Measurements from ENCODE around the gene GGT7.

The GGT7 gene

GRCh38 chr20:34874094-34874654 lies 1.5 kb upstream of the GGT7 start:
- H3K4me1 Mint-ChIP-seq (ENCODE audit: low read depth) = peaks cover 60% of the 10 kb centered on the region
- peaks cover 1% of the 10 kb centered on the region for H3K36me3 Mint-ChIP-seq (ENCODE audit: low read depth)
- peak overlapping the region; percentile 80 for H3K27ac Mint-ChIP-seq
- no peaks in the 10 kb centered on the region for H3K9me3 Mint-ChIP-seq
- H3K27me3 Mint-ChIP-seq (ENCODE audit: low read depth) = no peaks in the 10 kb centered on the region
- peak overlapping the region; percentile 91 for H3K4me3 Mint-ChIP-seq

GRCh38 chr20:34873583-34874093 lies 982 bp upstream of the GGT7 start:
- H3K4me3 Mint-ChIP-seq = peak overlapping the region; percentile 91
- H3K9me3 Mint-ChIP-seq = no peaks in the 10 kb centered on the region
- H3K36me3 Mint-ChIP-seq (ENCODE audit: low read depth) = no peaks in the 10 kb centered on the region
- H3K27me3 Mint-ChIP-seq (ENCODE audit: low read depth) = no peaks in the 10 kb centered on the region
- peaks cover 59% of the 10 kb centered on the region for H3K4me1 Mint-ChIP-seq (ENCODE audit: low read depth)
- peak overlapping the region; percentile 80 for H3K27ac Mint-ChIP-seq

DNA sequence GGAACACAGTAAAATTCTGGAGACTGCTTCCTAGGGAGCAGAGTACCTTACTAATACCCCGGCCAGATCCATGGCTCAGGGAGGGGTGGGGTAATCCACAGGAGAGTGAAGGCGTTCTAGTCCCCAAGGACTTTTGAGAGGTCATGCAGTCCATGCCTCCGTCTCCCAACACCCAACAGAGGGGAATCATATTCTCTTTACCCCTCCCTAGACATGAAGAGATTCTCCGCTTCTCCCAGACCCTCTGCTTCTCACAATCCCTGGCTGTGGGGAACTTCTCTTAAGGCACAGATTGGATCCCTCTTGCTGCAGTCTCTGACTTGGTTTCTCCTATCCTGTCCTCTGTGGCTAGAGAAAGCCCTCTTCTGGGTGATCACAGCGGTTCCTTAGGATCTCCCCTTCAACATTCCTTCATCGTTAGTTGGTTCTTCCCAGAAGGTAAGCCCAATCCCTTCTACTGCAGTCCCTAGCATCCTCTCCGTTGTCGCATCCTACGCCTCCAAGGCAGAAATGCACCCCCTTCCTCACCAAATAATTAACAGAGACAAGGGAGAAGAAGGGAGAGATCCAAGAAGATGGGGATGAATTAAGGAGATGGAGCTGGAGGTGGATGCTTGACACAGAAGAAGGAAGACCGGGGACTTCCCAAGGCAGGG lies 562 bp downstream of the GGT7 start:
- Mint-ChIP-seq H3K27ac (peak overlapping the region; percentile 69), H3K27me3 (ENCODE audit: low read depth) (no peaks in the 10 kb centered on the region), H3K4me3 (peak overlapping the region; percentile 84), H3K36me3 (ENCODE audit: low read depth) (no peaks in the 10 kb centered on the region), H3K4me1 (ENCODE audit: low read depth) (peaks cover 52% of the 10 kb centered on the region), H3K9me3 (no peaks in the 10 kb centered on the region)

DNA sequence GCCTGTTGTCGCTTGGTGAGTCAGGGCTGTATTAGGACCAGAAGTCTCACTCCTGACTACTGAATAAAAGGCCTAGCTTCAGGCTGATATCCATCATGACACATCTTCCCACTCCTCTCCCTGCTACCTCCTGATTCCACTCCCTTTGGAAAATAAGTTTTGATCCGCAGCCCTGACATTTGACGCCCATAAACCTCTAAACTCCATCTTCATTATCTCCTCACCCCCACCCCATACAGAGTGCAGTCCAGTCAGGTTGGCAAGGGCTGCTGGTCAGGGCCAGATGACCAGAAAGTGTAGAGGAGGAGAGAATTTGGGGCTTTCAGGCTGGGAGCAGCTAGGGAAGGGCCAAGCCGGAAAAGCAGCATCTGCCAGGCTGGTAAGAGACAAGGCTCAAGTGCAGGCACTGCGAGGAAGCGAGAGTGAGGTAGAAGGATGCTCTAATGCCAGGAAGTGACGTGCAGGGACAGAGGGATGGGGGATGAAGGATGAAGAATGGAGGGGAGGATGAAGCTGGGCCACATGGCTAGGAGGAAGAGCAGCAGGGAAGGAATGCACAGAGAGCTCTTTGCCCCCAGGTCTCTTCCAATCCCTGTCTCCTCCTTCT lies 1.2 kb downstream of the GGT7 start:
- no peaks in the 10 kb centered on the region for H3K9me3 Mint-ChIP-seq
- no peak overlapping the region for H3K27ac Mint-ChIP-seq
- no peaks in the 10 kb centered on the region for H3K27me3 Mint-ChIP-seq (ENCODE audit: low read depth)
- H3K4me3 Mint-ChIP-seq = peak overlapping the region; percentile 84
- H3K36me3 Mint-ChIP-seq (ENCODE audit: low read depth) = no peaks in the 10 kb centered on the region
- H3K4me1 Mint-ChIP-seq (ENCODE audit: low read depth) = peaks cover 49% of the 10 kb centered on the region

GRCh38 chr20:34864216-34864615 lies 8.4 kb downstream of the GGT7 start:
- no peak overlapping the region for H3K4me3 Mint-ChIP-seq
- H3K9me3 Mint-ChIP-seq = no peaks in the 10 kb centered on the region
- H3K36me3 Mint-ChIP-seq (ENCODE audit: low read depth) = peaks cover 7% of the 10 kb centered on the region
- H3K27me3 Mint-ChIP-seq (ENCODE audit: low read depth) = no peaks in the 10 kb centered on the region
- H3K4me1 Mint-ChIP-seq (ENCODE audit: low read depth) = peaks cover 5% of the 10 kb centered on the region
- H3K27ac Mint-ChIP-seq = no peak overlapping the region

DNA sequence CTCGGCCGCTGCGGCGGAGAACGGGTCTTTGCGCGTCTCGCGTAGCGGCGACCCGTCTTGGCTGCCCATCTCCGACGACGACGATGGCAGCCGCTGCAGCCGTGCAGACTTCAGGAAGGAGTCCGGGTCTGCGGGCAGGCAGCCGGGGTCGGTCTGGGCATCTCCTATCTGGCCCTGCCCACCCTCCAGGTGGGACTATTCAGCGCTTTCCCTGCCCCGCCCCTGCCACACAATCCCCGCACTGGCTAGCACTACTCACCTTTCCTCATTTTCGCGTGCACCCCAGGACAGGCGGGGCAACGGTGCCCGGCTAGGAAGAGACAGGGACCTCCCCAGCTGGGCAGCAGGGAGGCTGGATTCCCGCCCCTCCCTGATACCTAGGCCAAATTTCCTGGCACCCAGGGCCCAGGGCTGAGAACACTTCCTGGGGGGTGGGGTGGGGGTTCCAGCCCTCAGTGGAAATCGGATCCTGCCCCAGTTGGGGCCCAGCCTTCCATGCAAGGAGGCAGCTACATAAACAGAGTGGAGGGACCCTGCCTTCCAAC lies 9.2 kb downstream of the GGT7 start:
- peaks cover 7% of the 10 kb centered on the region for H3K36me3 Mint-ChIP-seq (ENCODE audit: low read depth)
- H3K27me3 Mint-ChIP-seq (ENCODE audit: low read depth) = no peaks in the 10 kb centered on the region
- H3K9me3 Mint-ChIP-seq = no peaks in the 10 kb centered on the region
- no peak overlapping the region for H3K27ac Mint-ChIP-seq
- peaks cover 4% of the 10 kb centered on the region for H3K4me1 Mint-ChIP-seq (ENCODE audit: low read depth)
- no peak overlapping the region for H3K4me3 Mint-ChIP-seq

- H3K4me1 Mint-ChIP-seq (ENCODE audit: low read depth) = peaks cover 4% of the 10 kb centered on the region
- H3K36me3 Mint-ChIP-seq (ENCODE audit: low read depth) = peaks cover 10% of the 10 kb centered on the region
Measured at GRCh38 chr20:34862724-34863123, 9.9 kb downstream of the GGT7 start.

DNA sequence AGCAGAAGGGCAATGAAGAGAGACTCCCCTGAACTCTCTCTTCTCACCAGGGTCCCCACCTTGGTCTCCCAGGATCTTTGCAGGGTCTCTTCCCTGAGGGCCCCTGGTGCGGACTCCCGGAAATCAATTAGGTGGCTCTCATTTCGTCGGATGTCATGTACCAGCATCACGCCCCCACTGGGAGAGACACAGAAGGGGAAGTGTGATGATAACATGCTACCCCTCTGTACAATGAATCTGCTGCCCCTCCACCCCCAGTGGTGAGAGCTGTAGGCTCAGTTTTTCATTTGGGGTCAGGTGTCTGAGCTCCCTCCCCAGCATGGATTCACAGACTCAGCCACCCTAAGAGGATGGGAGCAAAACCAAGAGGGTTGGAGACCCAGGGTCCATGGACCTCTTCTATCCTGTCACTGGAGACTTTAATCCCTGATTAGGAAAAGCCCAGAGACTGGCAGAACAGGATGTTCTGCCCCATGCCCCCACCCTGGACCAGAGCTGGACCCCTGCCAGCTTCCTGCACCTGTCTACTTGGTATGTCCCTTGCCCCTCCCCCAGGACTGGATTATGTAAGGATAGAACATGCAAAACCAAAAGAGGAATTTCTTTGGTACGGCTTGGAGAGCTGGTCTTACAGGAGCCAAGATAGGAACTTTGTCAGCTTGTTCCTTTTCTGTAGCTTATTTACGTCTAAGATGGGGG lies 11.1 kb downstream of the GGT7 start:
- Mint-ChIP-seq H3K4me1 (ENCODE audit: low read depth) (peaks cover 4% of the 10 kb centered on the region), H3K36me3 (ENCODE audit: low read depth) (peaks cover 10% of the 10 kb centered on the region)

More at GRCh38 chr20:34862724-34863123, 9.9 kb downstream of the GGT7 start:
- H3K9me3 Mint-ChIP-seq = no peaks in the 10 kb centered on the region
- H3K27me3 Mint-ChIP-seq (ENCODE audit: low read depth) = no peaks in the 10 kb centered on the region
- H3K4me3 Mint-ChIP-seq = no peak overlapping the region
- H3K27ac Mint-ChIP-seq = no peak overlapping the region

GRCh38 chr20:34859826-34860545 lies 12.7 kb downstream of the GGT7 start:
- H3K27me3 Mint-ChIP-seq (ENCODE audit: low read depth) = no peaks in the 10 kb centered on the region
- H3K4me3 Mint-ChIP-seq = no peak overlapping the region
- H3K4me1 Mint-ChIP-seq (ENCODE audit: low read depth) = peaks cover 4% of the 10 kb centered on the region
- no peaks in the 10 kb centered on the region for H3K9me3 Mint-ChIP-seq
- H3K36me3 Mint-ChIP-seq (ENCODE audit: low read depth) = peaks cover 10% of the 10 kb centered on the region
- no peak overlapping the region for H3K27ac Mint-ChIP-seq

More for the DNA sequence above, 11.1 kb downstream of the GGT7 start:
- H3K27ac Mint-ChIP-seq = no peak overlapping the region
- H3K9me3 Mint-ChIP-seq = no peaks in the 10 kb centered on the region
- no peaks in the 10 kb centered on the region for H3K27me3 Mint-ChIP-seq (ENCODE audit: low read depth)
- H3K4me3 Mint-ChIP-seq = no peak overlapping the region

DNA sequence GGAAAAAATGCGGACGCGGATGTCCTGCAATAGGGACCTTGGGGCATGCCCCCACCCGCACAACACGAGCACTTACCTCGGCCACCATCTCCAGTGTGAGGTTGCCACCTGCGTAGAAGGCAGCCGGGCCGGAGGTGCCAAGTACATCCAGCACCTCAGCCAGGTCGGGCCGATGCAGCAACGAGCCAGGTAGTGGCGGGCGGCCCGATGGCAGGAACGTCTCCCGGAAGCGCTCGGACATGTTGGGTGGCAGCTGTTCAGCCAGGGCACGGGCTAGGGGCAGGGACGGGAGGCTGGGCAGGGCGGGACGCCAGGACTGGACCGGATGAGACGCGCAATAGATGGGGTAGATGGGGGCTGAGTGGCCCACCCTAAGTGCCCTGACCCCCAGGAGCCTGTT lies 13.3 kb downstream of the GGT7 start:
- no peaks in the 10 kb centered on the region for H3K9me3 Mint-ChIP-seq
- H3K4me1 Mint-ChIP-seq (ENCODE audit: low read depth) = peaks cover 3% of the 10 kb centered on the region
- H3K27me3 Mint-ChIP-seq (ENCODE audit: low read depth) = no peaks in the 10 kb centered on the region
- no peak overlapping the region for H3K27ac Mint-ChIP-seq
- peaks cover 10% of the 10 kb centered on the region for H3K36me3 Mint-ChIP-seq (ENCODE audit: low read depth)
- H3K4me3 Mint-ChIP-seq = no peak overlapping the region

DNA sequence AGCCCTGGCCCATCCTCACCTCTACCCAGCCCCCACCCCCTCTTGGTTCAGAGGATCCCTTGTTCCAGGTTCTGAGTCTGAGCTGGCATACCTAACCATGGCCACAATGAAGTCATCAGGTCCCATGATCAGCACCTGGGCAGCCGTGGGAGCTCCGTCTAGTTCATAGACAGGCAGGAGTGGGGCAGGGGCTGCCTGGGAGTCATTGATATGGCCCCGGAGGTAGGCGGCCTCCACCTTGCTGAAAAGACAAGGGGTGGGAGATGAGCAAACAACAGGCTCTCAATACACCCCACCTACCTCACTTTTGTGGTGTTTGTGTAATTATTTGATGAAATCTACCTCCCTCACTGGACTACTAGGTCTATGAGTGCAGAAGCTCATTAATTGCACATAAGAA lies 20.4 kb downstream of the GGT7 start:
- H3K9me3 Mint-ChIP-seq = no peaks in the 10 kb centered on the region
- H3K27me3 Mint-ChIP-seq (ENCODE audit: low read depth) = no peaks in the 10 kb centered on the region
- no peak overlapping the region for H3K27ac Mint-ChIP-seq
- H3K4me3 Mint-ChIP-seq = no peak overlapping the region
- H3K36me3 Mint-ChIP-seq (ENCODE audit: low read depth) = peaks cover 1% of the 10 kb centered on the region
- no peaks in the 10 kb centered on the region for H3K4me1 Mint-ChIP-seq (ENCODE audit: low read depth)

DNA sequence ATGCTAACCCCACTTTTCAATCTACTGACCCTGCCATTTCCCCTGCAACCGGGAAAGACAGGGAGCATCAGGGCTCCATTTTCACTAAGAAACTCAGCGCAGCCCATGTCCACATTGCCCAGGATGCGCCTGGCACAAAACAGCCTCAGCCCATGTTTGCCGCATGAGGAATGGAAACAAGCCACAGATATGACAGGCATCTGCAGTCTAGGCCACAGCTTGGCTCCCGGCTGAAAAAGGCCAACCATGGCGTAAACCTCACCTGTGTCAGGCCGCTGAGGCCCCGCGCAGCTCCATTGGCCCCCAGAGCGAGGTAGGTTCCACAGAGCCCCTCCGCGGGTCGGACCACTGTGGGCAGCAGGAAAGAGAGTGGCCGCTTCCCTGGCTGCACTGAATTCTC lies 21.7 kb downstream of the GGT7 start:
- no peaks in the 10 kb centered on the region for H3K27me3 Mint-ChIP-seq (ENCODE audit: low read depth)
- H3K9me3 Mint-ChIP-seq = no peaks in the 10 kb centered on the region
- H3K4me1 Mint-ChIP-seq (ENCODE audit: low read depth) = no peaks in the 10 kb centered on the region
- H3K36me3 Mint-ChIP-seq (ENCODE audit: low read depth) = peaks cover 1% of the 10 kb centered on the region
- H3K4me3 Mint-ChIP-seq = no peak overlapping the region
- H3K27ac Mint-ChIP-seq = no peak overlapping the region

DNA sequence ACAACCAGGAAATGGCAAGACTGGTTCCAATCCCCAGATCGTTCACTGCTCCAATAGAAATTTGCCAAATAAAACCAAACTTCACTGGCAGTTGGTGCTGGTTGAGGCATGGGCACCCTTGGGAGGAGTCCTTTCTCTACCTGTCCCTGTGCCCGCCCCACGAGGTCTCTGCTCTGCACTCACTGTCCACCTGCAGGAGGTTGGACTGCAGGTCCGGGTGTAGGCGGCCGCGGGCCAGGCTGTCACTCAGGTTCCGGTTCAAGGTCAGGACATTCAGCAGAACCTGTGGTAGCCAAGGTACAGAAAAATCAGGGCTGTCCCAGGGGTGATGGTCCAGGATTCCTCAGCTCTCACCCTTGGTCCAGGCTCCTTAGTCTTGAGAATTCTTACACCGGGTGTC lies 22.9 kb downstream of the GGT7 start:
- no peaks in the 10 kb centered on the region for H3K27me3 Mint-ChIP-seq (ENCODE audit: low read depth)
- no peaks in the 10 kb centered on the region for H3K4me1 Mint-ChIP-seq (ENCODE audit: low read depth)
- H3K36me3 Mint-ChIP-seq (ENCODE audit: low read depth) = peaks cover 1% of the 10 kb centered on the region
- no peak overlapping the region for H3K27ac Mint-ChIP-seq
- H3K9me3 Mint-ChIP-seq = no peaks in the 10 kb centered on the region
- H3K4me3 Mint-ChIP-seq = no peak overlapping the region

DNA sequence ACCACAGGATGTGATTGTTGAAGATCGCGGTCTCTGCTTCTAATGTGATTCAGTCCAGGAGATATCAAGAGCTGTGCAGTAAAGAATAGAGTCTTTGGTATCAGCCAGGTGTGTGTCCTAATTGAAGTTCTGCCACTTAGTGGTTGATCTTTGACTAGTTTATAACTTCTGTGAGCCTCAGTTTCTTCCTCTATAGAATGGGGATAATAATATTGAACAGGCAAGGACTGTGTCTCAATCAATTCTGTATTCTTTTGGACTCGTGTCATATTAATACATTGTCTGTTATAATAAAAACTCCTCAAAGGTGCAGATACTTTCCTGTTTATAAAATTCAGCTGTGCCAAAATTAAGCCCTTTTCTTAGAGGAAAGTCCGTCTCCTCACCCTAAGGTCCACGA lies 24.1 kb downstream of the GGT7 start:
- Mint-ChIP-seq H3K27ac (no peak overlapping the region), H3K4me3 (no peak overlapping the region), H3K4me1 (ENCODE audit: low read depth) (no peaks in the 10 kb centered on the region), H3K27me3 (ENCODE audit: low read depth) (no peaks in the 10 kb centered on the region), H3K9me3 (no peaks in the 10 kb centered on the region), H3K36me3 (ENCODE audit: low read depth) (peaks cover 1% of the 10 kb centered on the region)
